Measurements from ENCODE around the gene GKN2. TPM values are rescaled to one million over a fixed set of nuclear protein-coding genes. Genes with fewer than 3 reads are reported as not detected.

Gene GKN2, protein sequence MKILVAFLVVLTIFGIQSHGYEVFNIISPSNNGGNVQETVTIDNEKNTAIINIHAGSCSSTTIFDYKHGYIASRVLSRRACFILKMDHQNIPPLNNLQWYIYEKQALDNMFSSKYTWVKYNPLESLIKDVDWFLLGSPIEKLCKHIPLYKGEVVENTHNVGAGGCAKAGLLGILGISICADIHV
- total RNA-seq = not detected
- polyA plus RNA-seq = not detected

DNA sequence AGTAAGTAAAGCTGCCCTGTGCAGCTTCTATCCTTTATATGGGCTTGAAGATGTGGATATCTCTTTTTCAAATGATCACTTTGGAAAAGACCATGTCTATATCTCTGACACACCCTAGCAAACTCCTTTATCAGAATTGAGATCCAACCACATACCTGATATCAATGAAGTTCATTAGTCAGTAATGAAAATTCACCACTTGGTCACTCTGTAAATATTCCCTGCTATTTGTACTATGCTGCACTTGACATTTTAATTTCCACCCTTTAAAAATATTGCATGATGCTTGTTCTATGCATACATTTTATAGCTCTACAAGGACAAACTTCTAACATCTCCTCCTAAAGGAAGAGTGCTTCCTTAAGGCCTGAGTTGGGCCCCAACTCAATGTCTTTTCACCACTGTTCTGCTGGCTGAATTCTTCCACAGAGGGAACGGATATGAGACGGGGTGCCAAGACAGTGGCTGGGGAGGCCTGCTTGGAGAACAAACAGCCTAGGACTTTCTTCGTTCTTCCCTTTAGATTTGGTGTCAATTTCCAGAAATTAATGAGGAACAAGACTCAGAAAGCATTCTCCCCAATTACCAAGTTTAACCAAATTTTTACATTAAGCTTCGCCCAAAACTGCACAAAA is at the start of gene GKN2:
Gene GKN2 (minus strand): TSS at position 7 of the 635 bp plus-strand sequence. CDS start 32 bp downstream, outside the sequence.
- DNase-seq = no peak
- Mint-ChIP-seq H3K9me3 (peaks cover 0 to 3% (median 0%) of the 10 kb centered on the region in 5 donors), H3K4me3 (no peak within 1 kb of the TSS), H3K27ac (no peak within 1 kb of the TSS), H3K4me1 (no peaks in the 10 kb centered on the region), H3K27me3 (peaks cover 13 to 33% of the 10 kb centered on the region in 2 donors), H3K36me3 (no peaks in the 10 kb centered on the region)
- ChIA-PET POLR2A (no interaction called here), CTCF (interaction anchor here (1.3 kb wide), 1 partner anchor 10 kb away, joined by 3 read pairs; no protein-coding TSS in a partner anchor)
- no peaks in the 10 kb centered on the region for H3K4me1 ChIP-seq (ENCODE audit: insufficient read depth, low read length)
- H3K4me3 ChIP-seq (ENCODE audit: low read length) = no peak within 1 kb of the TSS
- H3K36me3 ChIP-seq (ENCODE audit: insufficient read depth, low read length) = no peaks in the 10 kb centered on the region
- peaks cover 5% of the 10 kb centered on the region for H3K27me3 ChIP-seq (ENCODE audit: insufficient read depth, low read length, poor library complexity, severe bottlenecking)
- no peaks in the 10 kb centered on the region for H3K9me3 ChIP-seq (ENCODE audit: low read length)
- H3K27ac ChIP-seq (ENCODE audit: low read depth, low read length) = no peak within 1 kb of the TSS

DNA sequence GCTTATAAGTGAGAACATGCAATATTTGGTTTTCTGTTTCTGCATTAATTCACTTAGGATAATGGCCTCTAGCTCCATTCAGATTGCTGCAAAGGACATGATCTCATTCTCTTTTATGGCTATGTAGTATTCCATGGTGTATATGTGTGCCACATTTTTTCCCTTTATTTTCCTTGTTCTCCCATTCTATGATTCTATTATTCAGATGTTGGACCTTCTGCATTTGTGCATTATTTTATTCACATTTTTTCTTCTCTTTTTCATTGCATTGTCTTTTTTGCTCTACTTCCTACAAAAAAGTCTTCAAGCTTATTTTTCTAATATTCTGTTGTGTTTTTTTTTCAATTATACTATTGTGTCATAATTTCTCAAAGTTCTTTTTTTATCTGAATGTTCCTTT is 49.2 kb upstream of the GKN2 start:
- no peak for DNase-seq
- Histone ChIP-seq H3K9me3 (ENCODE audit: low read length) (no peaks in the 10 kb centered on the region), H3K4me3 (ENCODE audit: low read length) (no peak overlapping the region), H3K4me1 (ENCODE audit: insufficient read depth, low read length) (no peaks in the 10 kb centered on the region), H3K27me3 (ENCODE audit: insufficient read depth, low read length, poor library complexity, severe bottlenecking) (no peaks in the 10 kb centered on the region), H3K27ac (ENCODE audit: low read depth, low read length) (no peak overlapping the region), H3K36me3 (ENCODE audit: insufficient read depth, low read length) (no peaks in the 10 kb centered on the region)
- H3K4me3 Mint-ChIP-seq = no peak overlapping the region
- H3K9me3 Mint-ChIP-seq = peaks cover 6 to 19% (median 16%) of the 10 kb centered on the region in 5 donors
- H3K4me1 Mint-ChIP-seq = no peaks in the 10 kb centered on the region
- ChIA-PET CTCF (no interaction called here), POLR2A (no interaction called here)
- H3K27ac Mint-ChIP-seq = no peak overlapping the region
- H3K36me3 Mint-ChIP-seq = peaks cover 0 to 7% (median 1%) of the 10 kb centered on the region in 3 donors
- peaks cover 19 to 65% of the 10 kb centered on the region in 2 donors for H3K27me3 Mint-ChIP-seq

DNA sequence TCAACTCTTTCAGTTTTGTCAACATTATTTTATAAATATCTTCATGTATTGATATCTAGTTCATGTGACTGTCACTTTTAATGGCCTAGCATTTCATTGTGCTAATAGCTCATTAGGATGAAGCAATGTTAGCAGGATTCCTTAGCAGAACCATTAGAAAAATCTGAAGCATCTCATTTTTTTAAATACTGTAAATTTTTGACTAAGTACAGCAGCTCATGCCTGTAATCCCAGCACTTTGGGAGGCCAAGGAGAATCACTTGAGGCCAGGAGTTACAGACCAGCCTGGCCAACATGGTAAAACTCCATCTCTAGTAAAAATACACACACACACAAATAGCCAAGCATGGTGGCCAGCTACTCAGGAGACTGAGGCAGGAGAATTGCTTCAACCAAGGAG is 44.7 kb upstream of the GKN2 start:
- Mint-ChIP-seq H3K27ac (no peak overlapping the region), H3K27me3 (peaks cover 7 to 47% of the 10 kb centered on the region in 2 donors)
- POLR2A ChIA-PET = no interaction called here

DNA sequence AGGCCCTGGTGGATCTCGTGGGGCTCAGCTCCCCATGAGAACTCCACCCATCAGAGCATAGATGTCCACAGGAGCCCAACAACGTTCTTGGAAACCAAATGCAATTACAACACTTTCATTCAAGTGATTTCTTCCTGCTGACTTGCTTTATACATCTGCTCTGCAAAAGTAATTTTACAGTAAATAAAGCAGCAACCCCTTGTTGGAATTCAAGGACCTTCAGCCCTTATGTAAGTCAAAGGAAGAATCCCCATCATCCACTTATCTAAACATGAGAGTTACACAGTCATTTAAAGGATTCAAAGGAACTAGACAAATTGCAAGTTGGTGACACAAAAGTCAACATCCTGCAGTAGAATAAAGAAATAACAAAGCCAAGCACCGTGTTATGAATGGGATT is 43.2 kb upstream of the GKN2 start:
- H3K36me3 Mint-ChIP-seq = peaks cover 0 to 1% (median 0%) of the 10 kb centered on the region in 3 donors
- CTCF ChIA-PET = no interaction called here
- Histone ChIP-seq H3K36me3 (ENCODE audit: insufficient read depth, low read length) (no peaks in the 10 kb centered on the region), H3K27ac (ENCODE audit: low read depth, low read length) (no peak overlapping the region), H3K9me3 (ENCODE audit: low read length) (no peaks in the 10 kb centered on the region), H3K27me3 (ENCODE audit: insufficient read depth, low read length, poor library complexity, severe bottlenecking) (no peaks in the 10 kb centered on the region), H3K4me3 (ENCODE audit: low read length) (no peak overlapping the region), H3K4me1 (ENCODE audit: insufficient read depth, low read length) (no peaks in the 10 kb centered on the region)
- H3K9me3 Mint-ChIP-seq = peaks cover 0 to 3% (median 0%) of the 10 kb centered on the region in 5 donors
- DNase-seq = no peak
- peak overlapping the region in 1 of 7 donors; percentile 49 for H3K4me3 Mint-ChIP-seq
- H3K27ac Mint-ChIP-seq = no peak overlapping the region
- peaks cover 2 to 32% of the 10 kb centered on the region in 2 donors for H3K27me3 Mint-ChIP-seq
- POLR2A ChIA-PET = no interaction called here
- no peaks in the 10 kb centered on the region for H3K4me1 Mint-ChIP-seq

More for the DNA sequence above, 44.7 kb upstream of the GKN2 start:
- Histone ChIP-seq H3K36me3 (ENCODE audit: insufficient read depth, low read length) (no peaks in the 10 kb centered on the region), H3K4me3 (ENCODE audit: low read length) (no peak overlapping the region), H3K27ac (ENCODE audit: low read depth, low read length) (no peak overlapping the region), H3K4me1 (ENCODE audit: insufficient read depth, low read length) (no peaks in the 10 kb centered on the region), H3K9me3 (ENCODE audit: low read length) (no peaks in the 10 kb centered on the region), H3K27me3 (ENCODE audit: insufficient read depth, low read length, poor library complexity, severe bottlenecking) (no peaks in the 10 kb centered on the region)
- no peak overlapping the region for H3K4me3 Mint-ChIP-seq
- peaks cover 5 to 14% (median 10%) of the 10 kb centered on the region in 5 donors for H3K9me3 Mint-ChIP-seq
- H3K36me3 Mint-ChIP-seq = peaks cover 0 to 1% (median 0%) of the 10 kb centered on the region in 3 donors
- H3K4me1 Mint-ChIP-seq = no peaks in the 10 kb centered on the region
- CTCF ChIA-PET = no interaction called here
- no peak for DNase-seq

DNA sequence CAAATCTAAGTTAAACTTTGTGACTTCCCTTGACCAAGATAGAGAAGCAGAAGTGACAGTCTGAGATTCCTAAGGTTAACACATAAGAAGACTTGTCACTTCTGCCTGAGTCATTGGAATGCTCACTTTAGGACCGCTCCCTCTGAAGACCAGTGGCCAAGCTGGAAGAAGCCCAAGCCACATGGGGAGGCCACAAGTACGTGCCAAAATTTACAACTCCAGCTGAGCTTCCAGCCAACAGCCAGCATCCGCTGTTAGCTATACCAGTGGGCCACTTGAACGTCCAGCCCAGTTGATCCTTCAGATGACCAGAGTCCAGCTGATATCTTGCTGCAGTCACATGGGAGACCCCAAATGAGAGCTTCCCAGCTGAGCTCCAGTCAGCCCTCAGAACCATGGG is 42.2 kb upstream of the GKN2 start:
- Histone ChIP-seq H3K27me3 (ENCODE audit: insufficient read depth, low read length, poor library complexity, severe bottlenecking) (no peaks in the 10 kb centered on the region), H3K36me3 (ENCODE audit: insufficient read depth, low read length) (no peaks in the 10 kb centered on the region), H3K4me1 (ENCODE audit: insufficient read depth, low read length) (no peaks in the 10 kb centered on the region), H3K9me3 (ENCODE audit: low read length) (no peaks in the 10 kb centered on the region), H3K27ac (ENCODE audit: low read depth, low read length) (no peak overlapping the region), H3K4me3 (ENCODE audit: low read length) (no peak overlapping the region)
- Mint-ChIP-seq H3K27ac (no peak overlapping the region), H3K36me3 (peaks cover 0 to 1% (median 0%) of the 10 kb centered on the region in 3 donors), H3K9me3 (no peaks in the 10 kb centered on the region), H3K4me1 (no peaks in the 10 kb centered on the region), H3K27me3 (peaks cover 3 to 30% of the 10 kb centered on the region in 2 donors), H3K4me3 (no peak overlapping the region)
- ChIA-PET POLR2A (no interaction called here), CTCF (no interaction called here)
- DNase-seq = no peak

DNA sequence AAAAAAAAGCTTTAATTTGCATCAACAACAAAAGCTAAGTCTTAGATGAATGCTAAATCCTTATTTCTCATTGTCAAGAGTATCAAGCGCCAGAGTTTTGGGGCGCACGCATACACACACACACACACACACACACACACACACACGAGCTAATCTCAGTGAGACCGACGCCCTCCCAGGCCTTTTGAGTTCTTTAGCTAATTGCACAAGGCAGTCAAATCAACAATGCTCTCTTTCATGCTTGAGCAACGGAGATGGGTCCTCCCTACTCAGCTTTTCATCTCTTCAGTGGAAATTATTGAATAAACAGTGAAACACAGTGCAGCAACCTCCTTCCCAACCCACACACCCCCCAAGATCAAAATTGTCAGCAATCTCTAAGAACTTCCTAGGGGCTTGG is 41.0 kb upstream of the GKN2 start:
- Mint-ChIP-seq H3K27ac (no peak overlapping the region), H3K27me3 (peaks cover 3 to 25% of the 10 kb centered on the region in 2 donors), H3K4me1 (no peaks in the 10 kb centered on the region), H3K4me3 (no peak overlapping the region), H3K36me3 (peaks cover 0 to 1% (median 0%) of the 10 kb centered on the region in 3 donors), H3K9me3 (no peaks in the 10 kb centered on the region)
- no peak for DNase-seq
- no peak overlapping the region for H3K4me3 ChIP-seq (ENCODE audit: low read length)
- H3K4me1 ChIP-seq (ENCODE audit: insufficient read depth, low read length) = no peaks in the 10 kb centered on the region
- H3K27ac ChIP-seq (ENCODE audit: low read depth, low read length) = no peak overlapping the region
- CTCF ChIA-PET = interaction anchor here (1.7 kb wide), 1 partner anchor 19 kb away, joined by 4 read pairs; the partner anchor contains the start of gene ANTXR1
- no peaks in the 10 kb centered on the region for H3K9me3 ChIP-seq (ENCODE audit: low read length)
- POLR2A ChIA-PET = no interaction called here
- H3K27me3 ChIP-seq (ENCODE audit: insufficient read depth, low read length, poor library complexity, severe bottlenecking) = no peaks in the 10 kb centered on the region
- no peaks in the 10 kb centered on the region for H3K36me3 ChIP-seq (ENCODE audit: insufficient read depth, low read length)

DNA sequence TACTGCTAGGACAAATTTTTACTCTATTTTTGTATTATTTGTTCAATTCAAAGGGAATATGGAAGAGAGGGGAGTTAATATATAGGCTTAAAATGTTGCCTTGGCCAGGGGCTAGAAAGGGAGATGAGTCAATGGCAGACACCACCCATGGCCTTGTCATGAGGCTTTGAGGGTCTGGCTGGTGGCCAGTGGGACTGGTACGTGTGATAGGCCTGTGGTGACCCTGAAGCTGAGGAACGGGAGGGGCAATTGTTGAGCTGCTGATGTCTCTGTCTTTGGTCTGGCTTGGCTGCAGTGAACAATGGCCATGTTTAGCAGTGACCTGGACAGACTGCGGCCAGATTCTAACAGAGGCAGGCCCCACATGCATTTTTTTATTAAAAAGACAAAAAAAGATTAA is 40.2 kb upstream of the GKN2 start:
- Mint-ChIP-seq H3K36me3 (no peaks in the 10 kb centered on the region), H3K27me3 (peaks cover 4 to 20% of the 10 kb centered on the region in 2 donors)
- CTCF ChIA-PET = interaction anchor here (1.7 kb wide), 1 partner anchor 20 kb away, joined by 4 read pairs; the partner anchor contains the start of gene ANTXR1

DNA sequence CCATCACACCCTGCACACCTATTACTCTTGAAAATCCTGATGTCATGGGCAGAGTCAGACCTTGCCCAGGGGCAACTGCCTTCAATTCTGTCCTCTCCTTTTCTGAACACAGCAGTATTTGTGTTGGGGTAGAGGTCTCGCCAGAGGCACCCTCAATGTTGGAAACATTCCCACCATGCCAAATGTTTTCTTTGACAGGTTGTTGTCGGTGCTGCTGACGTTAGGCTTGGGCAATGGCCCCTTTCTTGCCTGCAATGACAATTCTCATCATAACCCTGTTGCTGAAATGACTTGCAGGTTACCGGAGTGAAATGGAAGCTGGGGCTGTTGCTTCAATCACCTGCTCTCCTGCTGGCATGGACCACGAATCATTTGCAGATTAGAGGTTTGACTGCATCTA is 39.6 kb upstream of the GKN2 start:
- H3K4me3 ChIP-seq (ENCODE audit: low read length) = no peak overlapping the region
- no peaks in the 10 kb centered on the region for H3K4me1 Mint-ChIP-seq
- no peaks in the 10 kb centered on the region for H3K36me3 Mint-ChIP-seq
- H3K4me3 Mint-ChIP-seq = no peak overlapping the region
- no peaks in the 10 kb centered on the region for H3K9me3 ChIP-seq (ENCODE audit: low read length)
- no peak overlapping the region for H3K27ac ChIP-seq (ENCODE audit: low read depth, low read length)
- H3K27ac Mint-ChIP-seq = no peak overlapping the region
- no peaks in the 10 kb centered on the region for H3K36me3 ChIP-seq (ENCODE audit: insufficient read depth, low read length)
- H3K27me3 ChIP-seq (ENCODE audit: insufficient read depth, low read length, poor library complexity, severe bottlenecking) = no peaks in the 10 kb centered on the region
- H3K4me1 ChIP-seq (ENCODE audit: insufficient read depth, low read length) = no peaks in the 10 kb centered on the region
- peaks cover 4 to 20% of the 10 kb centered on the region in 2 donors for H3K27me3 Mint-ChIP-seq
- ChIA-PET POLR2A (no interaction called here), CTCF (interaction anchor here (1.7 kb wide), 1 partner anchor 20 kb away, joined by 4 read pairs; the partner anchor contains the start of gene ANTXR1)
- DNase-seq = no peak
- no peaks in the 10 kb centered on the region for H3K9me3 Mint-ChIP-seq

More for the DNA sequence above, 40.2 kb upstream of the GKN2 start:
- H3K4me1 ChIP-seq (ENCODE audit: insufficient read depth, low read length) = no peaks in the 10 kb centered on the region
- no peaks in the 10 kb centered on the region for H3K36me3 ChIP-seq (ENCODE audit: insufficient read depth, low read length)
- H3K4me3 Mint-ChIP-seq = no peak overlapping the region
- H3K4me3 ChIP-seq (ENCODE audit: low read length) = no peak overlapping the region
- no peaks in the 10 kb centered on the region for H3K9me3 ChIP-seq (ENCODE audit: low read length)
- H3K27me3 ChIP-seq (ENCODE audit: insufficient read depth, low read length, poor library complexity, severe bottlenecking) = no peaks in the 10 kb centered on the region
- no peaks in the 10 kb centered on the region for H3K9me3 Mint-ChIP-seq
- H3K4me1 Mint-ChIP-seq = no peaks in the 10 kb centered on the region
- POLR2A ChIA-PET = no interaction called here
- no peak overlapping the region for H3K27ac ChIP-seq (ENCODE audit: low read depth, low read length)
- H3K27ac Mint-ChIP-seq = no peak overlapping the region
- DNase-seq = no peak

All from CD8-positive, alpha-beta memory T cell (primary cell).